GM19468 (cell line): ENCODE data around the gene PCCA.
"Not testable (repeated sequence)": the region's sequence is repeated elsewhere in the genome, so short reads cannot be mapped to it uniquely, and the experiment has no call there.

ENCODE experiments used
- ATAC-seq: cut with Tn5 transposase; IDR thresholded peaks from one replicate; pipeline ENCODE4 v1.9.1; 2021; ENCODE audit warnings: mild to moderate bottlenecking, moderate library complexity, moderate number of reproducible peaks; ENCODE audit not compliant: unreplicated experiment; ENCODE audit errors: extremely low read depth

PCCA gene

DNA sequence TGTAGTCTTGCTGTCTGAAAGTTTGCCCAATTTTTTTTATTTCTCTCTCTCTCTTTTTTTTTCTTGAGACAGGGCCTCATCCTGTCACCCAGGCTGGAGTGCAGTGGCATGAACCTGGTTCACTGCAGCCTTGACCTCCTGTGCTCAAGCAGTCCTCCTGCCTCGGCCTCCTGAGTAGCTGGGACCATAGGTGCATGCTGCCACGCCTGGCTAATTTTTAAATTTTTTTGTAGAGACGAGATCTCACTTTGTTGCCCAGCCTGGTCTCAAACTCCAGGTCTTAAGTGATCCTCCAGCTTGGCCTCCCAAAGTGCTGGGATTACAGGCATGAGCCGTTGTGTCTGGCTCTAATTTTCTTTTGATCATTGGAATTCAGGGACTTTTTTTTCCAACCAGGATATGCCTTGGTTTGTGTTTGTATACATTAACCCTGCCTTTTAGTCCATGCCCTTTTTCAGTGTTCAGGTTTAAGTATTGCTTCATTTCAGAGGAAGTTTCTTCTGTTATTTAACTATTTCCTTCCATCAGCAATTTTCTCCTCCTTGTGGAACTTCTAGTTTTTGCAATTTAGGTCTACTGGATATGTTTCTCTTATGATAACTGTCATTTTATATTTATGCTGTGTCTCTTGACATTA is 201.4 kb downstream of the PCCA start:
- ATAC-seq, result no peak

DNA sequence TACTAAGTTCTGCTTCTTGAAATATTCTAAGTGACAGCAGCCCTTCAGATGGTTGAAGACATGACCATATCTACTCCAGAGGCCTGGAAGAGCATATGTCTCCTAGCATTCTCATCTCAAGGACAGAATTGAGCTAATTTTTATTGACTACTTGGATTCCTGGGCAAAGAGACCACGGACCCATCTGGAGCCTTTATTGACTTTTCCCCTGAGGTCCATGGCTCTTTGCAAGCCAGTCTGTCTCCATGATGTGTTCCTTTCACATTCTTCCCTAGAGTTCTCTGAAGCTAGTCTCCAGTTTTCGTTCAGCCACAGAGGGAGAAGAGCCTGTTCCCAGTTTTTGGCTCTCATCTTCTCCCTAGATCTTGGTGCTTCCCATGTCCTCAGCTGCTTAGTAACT is 202.7 kb downstream of the PCCA start:
- ATAC-seq, result no peak

DNA sequence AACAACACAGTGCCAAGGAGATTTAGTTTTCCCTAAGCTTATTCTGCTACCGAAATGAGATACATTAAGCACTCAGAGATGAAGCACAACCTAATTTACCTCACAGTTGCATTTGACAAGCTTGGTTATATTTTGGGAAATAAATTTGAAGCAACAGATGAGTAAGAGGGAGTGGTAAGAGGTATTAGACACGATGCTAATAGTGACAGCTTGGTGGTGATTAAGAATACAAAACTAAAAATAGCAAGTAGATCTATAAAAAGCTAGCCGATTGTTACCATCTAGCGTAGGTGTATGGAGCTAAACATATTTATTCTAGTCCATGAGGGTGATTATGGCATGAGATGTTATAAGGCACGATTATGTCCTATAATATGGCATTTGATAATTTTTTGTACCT is 208.5 kb downstream of the PCCA start:
- no peak for ATAC-seq

DNA sequence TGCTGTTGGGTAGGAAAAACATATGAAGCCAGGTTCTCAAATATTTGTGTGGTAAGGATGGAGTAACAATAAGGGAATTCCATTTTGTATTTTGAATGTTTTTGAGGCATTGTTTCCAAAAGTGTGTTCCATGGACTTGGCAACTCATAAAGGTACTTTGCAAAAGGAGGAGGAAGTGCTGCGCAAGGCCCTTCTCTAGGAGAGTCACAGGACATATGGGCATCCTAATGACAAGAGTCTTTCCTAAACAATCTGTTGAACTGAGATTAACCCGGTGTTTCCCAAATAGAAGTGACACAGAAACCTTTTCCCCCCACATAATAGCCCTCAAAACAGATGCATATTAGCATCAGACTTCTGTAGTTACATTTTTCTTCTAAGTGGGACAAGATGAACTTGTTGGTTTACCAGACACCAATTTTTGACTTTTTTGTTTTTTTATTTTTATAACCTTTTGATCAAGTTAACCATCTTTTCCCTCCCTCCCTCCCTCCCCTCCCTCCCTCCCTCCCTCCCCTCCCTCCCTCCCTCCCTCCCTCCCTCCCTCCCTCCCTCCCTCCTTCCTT is 209.3 kb downstream of the PCCA start:
- ATAC-seq, result no peak

DNA sequence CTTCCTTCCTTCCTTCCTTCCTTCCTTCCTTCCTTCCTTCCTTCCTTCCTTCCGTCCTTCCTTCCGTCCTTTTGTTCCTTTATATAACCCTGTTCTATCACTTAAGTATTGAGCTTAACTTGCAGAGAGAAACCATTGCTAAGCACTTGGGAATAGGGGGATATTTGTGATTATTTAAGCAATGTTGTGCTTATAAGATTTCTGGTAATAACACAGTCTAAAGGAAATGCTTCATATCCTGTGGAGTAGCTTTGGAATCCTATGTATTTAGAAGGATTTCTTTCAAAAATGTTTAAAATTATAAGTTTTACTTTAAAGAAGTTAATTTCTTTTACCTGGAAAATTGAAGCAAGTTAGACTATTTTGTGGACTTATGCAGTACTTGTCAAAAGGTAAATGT is 209.8 kb downstream of the PCCA start:
- ATAC-seq, result no peak

DNA sequence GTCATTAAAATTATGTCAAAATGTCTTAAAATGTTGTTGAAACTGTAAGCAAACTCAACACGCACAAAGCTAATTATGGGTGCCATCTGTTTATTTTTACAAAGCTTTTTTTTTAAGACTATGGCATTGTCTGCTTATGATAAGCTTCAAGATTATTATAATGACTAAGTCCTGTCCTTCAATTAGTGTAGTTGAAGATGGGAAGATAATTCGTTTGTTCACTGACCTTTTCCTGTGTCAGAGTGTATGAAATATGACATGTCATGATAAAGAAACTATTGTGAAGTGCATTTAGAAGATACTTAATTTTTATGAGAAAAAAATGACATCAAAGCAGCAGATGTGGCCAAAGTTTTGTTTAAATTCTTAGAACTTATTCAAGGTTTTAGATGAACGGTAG is 211.3 kb downstream of the PCCA start:
- ATAC-seq, result no peak

DNA sequence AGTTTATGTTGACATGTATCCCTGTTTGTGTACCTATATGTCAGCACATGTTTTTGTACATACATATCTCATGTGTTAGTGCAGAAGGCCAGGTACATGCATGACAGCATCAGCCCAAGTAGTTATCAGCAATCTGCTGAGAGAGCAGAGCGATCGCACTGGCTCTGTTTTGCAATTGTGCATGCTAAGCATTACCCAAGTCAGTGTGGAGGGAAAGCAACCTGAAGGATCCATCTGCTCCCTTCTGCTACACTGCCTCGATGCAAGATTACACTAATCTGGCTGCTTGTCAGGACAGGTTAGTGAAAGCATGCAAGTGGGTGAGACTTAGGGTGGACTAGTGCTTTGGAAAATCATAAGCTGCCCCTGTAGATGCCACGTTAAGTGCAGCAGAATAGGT is 211.8 kb downstream of the PCCA start:
- ATAC-seq, result no peak

DNA sequence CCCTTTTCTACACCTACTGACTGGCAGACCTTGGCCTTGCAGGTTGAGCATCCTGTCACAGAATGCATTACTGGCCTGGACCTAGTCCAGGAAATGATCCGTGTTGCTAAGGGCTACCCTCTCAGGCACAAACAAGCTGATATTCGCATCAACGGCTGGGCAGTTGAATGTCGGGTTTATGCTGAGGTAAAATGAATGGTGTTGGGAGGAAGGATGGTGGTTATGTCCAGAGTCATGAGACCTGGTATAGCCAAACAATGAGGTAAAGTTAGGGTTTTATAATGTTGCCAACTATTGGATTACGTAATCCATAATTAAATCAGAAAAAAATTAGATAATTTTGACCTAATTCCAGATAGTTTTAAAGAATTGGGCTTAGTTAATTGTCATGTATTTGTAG is 212.5 kb downstream of the PCCA start:
- no peak for ATAC-seq

DNA sequence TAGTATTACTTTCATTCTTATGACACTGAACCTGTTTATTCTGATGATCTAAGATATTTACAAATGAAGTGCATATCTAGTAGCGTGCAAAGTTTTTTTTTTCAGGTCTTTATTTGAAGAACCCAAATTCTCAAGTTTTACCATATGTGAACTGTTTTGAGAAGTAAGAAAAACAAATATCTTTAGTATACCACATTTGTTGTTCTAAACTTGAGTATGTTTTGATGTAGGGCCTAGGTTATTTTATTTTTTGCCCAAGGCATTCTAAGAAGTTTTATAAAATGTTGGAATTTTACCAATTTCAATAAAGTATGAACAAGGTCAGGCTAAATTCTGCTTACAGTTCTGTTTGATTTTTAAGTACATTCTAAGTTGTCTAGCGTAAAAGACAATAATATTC is 213.5 kb downstream of the PCCA start:
- no peak for ATAC-seq

DNA sequence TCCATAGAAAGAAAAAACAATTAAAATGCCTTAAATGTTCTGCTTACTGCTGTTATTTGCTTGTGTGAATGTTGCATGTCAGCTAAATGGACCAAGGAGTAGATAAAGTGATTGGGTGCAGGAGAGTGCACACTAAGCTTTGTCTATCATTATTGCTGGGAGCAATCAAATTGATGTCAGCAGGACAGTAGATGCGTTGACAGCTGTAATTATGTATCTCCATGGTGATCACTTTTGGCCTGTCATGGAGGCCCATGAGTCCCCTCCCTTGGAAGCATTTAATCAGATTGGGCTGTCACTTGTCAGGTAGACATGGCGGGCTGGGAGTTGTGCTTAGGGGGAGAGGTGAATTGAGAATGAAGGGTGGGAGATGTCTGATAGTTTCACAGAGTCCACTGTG is 215.3 kb downstream of the PCCA start:
- ATAC-seq, result no peak

DNA sequence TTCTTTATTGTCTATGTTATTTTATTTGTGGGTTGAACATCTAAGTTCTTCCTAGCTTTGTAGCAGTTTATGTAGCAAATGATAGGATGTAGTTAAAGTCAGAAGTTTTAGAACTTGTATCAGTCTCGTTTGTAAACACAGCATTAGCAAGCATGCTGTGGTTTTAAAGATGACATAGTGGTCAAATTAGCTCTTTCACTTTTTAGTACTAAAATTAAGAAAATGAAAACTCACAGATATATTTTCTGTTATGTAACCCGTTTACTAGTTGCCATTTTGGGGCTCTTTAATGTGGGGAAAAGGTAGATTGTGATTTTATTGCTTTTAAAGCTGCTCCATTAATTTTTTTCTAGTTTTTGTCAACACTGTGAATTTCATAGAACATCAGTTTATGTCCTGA is 216.5 kb downstream of the PCCA start:
- no peak for ATAC-seq

DNA sequence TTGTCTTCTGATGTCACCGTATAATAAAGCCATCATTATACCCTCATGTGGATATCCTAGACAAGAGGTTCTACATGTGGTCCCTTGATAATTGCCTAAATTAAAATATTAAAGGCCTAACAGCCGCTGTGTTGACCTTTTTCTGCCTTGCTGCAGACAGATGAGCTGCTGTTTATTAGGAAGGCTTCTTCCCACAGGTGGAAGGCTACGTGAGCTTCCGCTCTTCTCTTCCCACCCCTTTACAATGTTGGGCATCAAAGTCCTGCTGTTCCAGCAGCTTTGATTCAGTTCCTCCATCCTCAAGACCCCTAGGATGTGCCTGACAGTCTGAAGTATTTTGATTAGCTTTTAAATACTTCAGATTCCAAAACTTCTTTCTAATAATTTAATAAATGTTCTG is 217.1 kb downstream of the PCCA start:
- no peak for ATAC-seq

DNA sequence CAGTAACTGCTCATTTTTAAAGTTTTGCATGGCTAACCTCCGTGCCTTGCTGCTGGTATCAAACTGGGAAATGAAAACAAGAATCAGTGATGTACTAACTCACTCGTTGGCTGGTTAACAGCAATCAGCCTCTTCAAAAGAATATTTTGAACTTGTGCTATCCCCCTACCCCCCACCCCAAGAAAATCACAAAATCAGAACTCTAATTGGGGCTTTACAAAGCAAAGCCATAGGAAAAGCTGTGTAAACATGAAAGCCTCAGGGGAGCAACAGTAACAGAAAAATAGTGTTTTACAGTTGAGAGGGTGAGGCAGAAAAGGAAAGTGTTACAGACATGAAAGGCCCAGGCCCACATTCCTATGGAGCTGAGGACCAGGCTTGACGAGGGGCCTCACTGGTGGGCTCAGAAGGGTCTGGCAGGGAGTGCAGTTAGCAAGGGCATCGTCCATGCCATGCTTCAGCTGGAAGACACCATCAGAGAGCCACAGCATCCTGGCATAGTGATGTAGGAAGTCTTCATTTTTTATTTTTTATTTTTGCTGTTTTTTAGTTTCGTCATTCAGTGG is 217.6 kb downstream of the PCCA start:
- ATAC-seq, result no peak

DNA sequence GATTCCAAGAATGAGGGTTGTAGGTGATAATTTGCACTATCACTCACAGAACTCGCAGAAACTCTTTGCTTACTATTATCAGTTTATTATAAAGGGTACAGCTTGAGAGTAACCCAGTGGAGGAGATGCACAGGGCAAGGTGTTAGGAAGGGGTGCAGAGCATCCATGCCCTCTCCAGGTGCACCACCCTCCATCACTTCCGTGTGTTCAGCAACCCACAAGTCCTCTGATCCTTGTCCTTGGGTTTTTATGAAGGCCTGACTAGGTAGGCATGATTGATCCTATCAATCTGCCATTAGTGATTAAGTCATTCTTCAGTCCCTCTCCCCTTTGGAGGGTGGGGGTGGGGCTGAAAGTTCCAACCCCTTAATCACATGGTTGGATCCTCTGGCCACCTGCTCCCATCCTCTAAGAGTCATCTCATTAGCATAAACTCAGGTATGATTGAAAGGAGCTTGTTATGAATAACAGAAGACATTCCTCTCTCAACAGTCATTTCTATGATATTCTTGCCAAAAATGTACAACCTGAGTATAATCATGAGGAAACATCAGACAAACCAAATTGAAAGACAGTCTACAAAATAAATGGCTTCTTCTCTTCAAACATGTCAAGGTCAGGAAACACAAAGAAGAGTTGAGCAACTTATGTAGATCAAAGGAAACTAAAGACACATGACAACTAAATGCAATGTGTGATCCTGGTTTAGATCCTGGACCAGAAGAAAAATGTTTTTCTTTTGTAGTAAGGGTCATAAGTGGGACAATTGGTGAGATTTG is 225.4 kb downstream of the PCCA start:
- ATAC-seq, result no peak

DNA sequence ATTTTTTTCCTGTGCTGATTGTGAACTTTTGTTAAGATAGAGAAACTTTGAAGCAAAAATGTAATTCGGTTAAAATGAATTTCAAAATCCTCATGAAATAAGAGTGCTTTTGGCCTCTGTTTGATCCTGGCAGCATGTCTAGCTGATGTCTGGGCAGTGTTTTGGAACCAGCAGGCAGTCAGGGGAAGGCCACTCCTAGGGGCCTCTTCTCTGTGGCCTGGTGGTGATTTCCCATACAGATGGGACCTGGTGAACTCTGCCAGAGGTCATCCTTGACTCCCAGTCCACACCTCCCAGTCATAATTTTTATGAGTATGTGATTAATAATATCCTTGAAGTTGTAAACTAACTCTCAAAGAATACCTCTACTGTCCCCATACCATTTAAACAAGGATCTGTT is 226.6 kb downstream of the PCCA start:
- no peak for ATAC-seq

DNA sequence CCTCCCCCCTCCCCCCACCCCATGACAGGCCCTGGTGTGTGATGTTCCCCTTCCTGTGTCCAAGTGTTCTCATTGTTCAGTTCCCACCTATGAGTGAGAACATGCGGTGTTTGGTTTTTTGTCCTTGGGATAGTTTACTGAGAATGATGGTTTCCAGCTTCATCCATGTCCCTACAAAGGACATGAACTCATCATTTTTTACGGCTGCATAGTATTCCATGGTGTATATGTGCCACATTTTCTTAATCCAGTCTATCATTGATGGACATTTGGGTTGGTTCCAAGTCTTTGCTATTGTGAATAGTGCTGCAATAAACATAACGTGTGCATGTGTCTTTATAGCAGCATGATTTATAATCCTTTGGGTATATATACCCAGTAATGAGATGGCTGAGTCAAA is 229.6 kb downstream of the PCCA start:
- ATAC-seq, result not testable (repeated sequence)

DNA sequence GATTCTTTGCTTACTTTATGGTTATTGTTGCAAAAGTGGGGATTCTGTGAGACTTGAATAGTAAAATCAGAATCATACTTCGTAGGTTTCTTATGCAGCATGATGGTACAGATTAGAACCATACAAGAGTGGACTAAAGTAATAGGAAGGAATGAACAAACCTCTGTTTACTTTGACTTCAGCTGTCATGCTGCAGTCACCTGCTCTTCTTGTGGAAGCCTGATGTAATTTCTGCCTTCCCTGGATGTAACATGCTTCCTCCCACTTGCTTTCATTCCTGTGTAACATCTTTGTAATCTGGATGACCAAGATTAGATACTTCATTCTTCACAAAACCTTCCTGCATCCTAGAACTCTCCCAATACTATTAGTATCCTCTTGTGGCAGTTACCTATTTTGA is 235.0 kb downstream of the PCCA start:
- ATAC-seq, result no peak

DNA sequence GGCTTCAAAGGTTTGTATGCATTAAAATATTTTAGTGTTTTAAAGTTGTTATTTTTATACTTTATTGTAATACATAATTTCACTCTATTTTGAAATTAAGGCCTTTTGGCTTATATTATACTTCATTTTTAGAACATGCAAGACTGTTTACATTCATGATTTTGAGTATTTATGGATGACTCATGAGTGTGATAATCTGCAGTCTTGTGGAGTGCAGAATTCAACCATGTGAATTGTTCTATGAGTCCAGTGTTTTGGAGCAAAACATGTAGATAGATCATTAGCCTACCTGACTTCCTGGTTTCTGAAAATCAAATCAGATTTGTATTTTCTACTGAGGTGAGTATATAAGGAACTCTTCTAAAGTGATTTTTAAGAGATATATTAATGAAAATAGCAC is 241.8 kb downstream of the PCCA start:
- ATAC-seq, result no peak

DNA sequence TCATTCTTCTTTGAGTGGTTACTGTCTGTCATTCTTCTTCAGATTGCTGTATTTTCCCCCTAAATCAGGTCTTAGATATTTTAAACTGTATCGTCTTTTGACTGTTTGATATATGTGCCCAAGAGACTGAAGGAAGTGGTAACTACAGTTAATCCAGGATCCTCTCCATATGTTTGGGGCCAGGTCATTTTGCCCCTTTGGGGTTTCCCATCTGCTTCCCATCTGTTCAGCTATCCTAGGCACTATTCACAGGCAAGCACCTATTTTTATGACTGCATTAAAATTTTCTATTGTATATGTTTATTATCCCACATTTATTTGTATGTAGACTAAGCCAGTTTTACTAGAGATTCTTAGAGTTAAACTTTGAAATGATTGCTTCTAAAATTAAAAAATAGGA is 244.2 kb downstream of the PCCA start:
- ATAC-seq, result no peak

DNA sequence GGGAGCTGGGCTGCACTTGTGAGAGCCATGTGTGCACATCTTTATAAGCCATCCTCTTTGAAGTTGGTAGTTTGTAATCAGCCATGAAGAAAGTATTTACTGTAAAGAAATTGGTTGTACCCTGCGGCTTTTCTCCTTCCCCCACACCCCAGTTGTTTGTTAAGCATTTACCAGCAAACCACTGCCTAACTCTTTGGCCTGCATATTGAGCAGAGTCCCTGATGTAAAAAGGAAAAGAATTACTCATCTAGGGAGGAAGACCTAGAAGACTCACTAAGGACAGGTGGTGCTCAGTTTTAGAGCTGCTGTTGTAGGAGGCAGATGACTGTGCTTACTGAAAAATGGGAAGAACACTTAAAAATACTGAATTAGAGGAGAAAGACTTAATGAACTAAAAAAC is 245.3 kb downstream of the PCCA start:
- no peak for ATAC-seq

DNA sequence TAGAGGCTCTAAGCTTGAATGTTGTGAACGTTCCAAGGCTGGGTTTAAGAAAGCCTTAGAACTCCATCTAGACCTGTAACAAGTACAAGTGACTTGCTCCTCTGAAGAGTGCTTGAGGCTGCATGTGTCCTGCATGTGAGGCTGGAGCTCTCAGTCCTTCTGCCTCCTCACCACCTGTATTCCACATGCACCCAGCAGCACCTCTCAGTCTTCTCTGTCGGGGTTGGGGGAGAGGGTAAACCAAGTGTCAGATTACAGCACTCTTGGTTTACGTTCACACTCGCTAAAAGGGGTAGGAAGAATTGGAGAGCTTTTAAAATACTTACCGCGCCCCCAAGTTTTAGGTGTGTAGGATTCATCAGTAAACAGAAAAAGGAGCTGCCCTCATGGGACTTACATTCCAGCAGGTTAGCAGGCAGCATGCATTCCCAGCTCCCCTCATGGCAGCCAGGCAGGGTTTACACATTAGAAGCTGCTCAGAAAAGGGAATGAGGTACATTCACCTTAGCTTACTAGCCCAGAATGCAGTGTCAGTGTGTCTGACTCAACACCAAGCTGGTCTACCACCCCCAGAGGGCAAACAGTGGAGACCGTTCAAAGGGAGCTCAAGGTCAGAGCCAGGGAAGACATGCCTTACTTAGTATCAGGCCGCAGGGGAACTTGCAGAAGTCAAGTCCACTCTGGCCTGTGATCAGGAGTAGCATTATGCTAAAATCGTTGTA is 248.1 kb downstream of the PCCA start:
- no peak for ATAC-seq
